Central memory CD4-positive, alpha-beta T cell (primary cell): Measurements from ENCODE around the gene L3MBTL4.

Experiments
- DNase-seq: peaks from one replicate; pipeline ENCODE4 v3.0.0; 2022

L3MBTL4 gene

GRCh38 chr18:5979971-5980457 lies 434.7 kb downstream of the L3MBTL4 start:
- no peak for DNase-seq

DNA sequence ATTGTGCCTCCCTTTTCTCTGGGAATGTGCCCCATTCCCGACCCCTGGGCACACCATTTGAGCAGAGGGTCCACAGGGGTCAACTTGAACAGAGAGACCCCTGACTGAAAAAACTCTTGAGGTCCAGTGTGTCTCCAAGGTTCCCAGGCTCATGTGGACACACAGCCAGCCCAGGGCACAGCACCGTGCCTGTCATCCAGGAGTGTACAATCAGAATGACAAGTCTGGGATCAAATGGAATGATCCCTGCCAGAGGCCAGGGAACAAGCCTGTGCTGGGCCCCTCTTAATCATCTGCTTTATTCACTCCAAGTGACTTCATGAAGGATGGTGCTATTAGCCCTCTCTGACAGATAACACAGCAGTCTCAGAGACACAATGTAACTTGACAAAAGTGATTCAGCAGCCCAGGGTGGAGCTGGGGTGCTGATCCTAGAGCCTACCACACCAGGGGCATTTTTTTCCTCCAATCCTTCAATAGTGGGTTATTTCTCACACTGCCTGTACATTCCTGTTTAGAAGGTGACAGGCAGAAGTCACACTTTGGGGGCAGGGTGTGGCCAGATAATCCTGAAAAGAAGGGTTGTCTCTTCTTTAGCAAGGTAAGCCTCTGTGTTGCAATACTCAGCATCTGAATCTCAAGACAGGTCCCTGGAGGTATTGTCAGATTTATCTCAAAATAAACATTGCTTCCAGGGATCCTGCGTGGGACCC lies 435.4 kb downstream of the L3MBTL4 start:
- DNase-seq, result no peak

DNA sequence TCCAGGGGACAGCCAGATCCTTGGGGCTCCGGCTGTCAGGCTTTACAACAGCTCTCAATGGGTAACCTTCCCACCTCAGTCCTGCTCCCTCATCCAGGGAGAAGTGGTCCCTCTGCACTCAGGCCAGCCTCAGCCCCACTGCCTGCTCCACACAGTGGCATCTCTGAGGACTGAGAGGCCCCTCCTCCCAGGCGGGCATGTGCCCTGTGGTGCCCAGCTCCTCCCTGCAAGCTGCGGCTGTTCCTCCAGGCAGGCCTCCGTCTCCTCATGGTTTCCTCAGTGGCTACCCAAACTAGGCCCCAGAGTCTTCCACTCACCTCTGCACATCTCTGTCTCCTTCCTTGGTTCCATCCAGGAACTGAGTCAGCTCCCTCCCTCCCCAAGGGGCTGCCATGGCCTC lies 437.7 kb downstream of the L3MBTL4 start:
- DNase-seq, result no peak

DNA sequence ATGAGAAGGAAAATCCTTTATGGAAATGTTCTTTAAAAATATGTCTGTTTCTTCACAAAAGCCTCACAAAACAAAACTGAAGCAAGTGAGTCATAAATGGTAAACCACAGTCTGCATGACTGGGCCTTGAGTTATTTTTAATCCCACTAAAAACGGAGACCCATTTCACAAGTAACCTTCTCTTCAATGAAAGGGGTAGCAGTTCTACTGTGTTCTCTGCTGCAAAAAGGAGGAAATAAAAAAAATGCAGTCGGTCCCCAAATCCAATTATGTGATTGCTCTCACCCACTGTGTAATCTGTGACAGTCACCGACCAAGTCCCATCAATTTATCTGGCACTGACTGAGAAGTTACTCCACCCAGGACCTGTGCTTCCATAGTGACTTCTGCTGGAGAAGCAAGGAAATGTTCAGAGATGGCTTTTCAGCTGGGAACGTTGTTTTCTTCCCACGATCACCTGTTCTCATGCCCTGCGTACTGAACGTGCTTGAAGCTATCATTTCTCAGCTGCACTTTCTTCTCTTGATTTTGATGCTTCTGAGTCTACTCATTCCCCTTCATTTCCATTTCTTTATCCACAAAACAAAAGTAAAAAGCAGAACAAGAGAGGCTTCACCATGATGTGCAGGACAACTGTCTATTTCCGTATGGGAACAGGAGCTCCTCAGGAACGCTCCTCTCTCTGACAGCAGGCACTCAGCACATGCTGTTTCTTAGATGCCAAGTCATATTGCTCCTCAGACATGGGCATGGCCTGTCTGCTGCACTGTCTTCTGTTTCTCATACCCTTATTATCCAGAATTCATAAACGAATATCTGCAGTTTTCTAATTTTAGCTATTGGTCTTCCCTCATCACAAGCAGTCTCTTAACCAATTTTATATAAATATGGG lies 439.4 kb downstream of the L3MBTL4 start:
- no peak for DNase-seq

GRCh38 chr18:5974696-5975095 lies 440.0 kb downstream of the L3MBTL4 start:
- no peak for DNase-seq

GRCh38 chr18:5973099-5973498 lies 441.6 kb downstream of the L3MBTL4 start:
- no peak for DNase-seq

GRCh38 chr18:5972298-5972697 lies 442.4 kb downstream of the L3MBTL4 start:
- no peak for DNase-seq

DNA sequence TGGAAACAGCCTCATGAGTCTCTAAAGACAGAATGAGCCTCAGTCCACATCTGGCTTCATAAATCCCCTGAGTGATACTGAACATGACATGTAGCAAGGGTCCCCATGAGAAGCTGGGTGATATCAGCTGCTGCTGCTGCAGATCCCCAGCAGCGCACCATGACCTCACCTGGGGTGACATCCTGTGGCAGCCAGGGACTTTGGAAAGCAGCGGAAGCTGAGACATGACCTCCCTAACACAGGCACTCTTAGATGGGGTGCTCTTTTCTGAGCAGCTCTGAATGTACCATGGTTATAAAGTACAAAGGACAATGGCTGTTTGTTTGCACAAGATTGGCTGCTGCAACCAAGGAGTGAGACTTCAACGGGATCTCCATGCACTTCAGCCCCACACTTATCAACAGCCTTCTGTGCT lies 444.7 kb downstream of the L3MBTL4 start:
- no peak for DNase-seq

DNA sequence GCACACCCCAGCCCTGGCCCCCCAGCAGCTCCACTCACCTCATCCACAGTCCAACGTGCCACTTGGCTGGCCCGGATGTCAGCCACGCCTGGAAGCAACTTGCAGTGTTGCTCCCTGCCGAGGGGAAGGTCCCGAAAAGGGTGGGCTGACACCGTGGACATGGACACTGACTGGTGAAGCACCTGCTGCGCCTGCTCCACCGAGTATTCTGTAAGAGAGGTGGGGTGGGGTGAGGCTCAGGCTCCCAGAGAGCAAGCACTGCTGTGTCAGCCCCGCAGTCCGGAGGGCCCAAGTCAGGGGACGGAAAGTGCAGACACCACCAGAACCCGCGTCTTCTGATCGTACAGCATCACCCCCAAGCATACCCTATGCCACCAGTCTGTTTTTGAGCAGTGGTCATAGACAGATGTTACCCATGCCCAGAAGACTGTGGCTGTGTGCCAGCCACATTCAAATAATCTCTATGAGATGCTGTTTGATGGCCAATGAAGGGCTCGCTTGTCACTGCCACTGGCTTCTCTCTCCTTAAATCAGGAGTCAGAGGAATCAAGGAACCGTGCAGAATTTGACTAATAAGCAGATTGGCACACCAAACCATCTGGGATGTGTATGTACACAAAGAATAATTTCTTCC lies 445.2 kb downstream of the L3MBTL4 start:
- DNase-seq, result no peak

- no peak for DNase-seq
Measured at GRCh38 chr18:5967666-5968065, 447.0 kb downstream of the L3MBTL4 start.

- no peak for DNase-seq
Measured at GRCh38 chr18:5967007-5967406, 447.7 kb downstream of the L3MBTL4 start.

- no peak for DNase-seq
Measured at GRCh38 chr18:5966514-5966913, 448.2 kb downstream of the L3MBTL4 start.

DNA sequence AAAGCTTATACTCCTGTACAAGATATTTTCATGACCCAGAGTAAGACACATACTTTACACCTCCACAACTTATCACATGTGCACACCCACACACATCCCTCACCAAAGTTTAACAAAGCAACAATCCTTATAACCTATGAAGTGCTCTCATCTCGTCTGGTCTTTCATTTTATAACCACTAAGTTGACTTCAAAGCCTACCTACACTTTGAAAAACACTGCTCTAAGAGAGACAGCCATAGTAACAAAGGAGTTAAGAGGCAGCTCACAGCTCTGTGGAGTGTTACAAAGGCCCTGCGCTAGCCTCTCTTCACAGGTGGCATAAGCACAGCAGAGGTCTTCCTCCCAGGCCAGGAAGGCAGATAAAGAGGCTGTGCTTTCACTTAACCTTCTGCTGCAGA lies 449.7 kb downstream of the L3MBTL4 start:
- no peak for DNase-seq

DNA sequence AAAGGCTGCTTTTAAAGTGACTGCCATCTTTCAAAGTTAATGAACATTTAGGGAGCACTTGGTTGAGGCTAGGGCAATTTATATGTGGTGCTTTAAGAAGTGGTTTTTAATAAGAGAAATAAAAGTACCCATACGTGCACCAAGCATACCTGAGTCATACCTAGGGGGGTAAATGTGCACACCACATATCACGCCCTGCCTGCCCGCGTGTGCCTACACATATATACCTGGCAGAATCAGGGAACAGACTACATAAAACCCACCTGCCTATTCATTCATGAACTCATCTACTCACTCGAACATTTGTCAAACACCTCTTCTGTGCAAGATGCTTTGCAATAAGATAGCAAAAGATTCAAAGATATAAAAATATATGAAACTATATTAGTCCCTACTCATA lies 450.1 kb downstream of the L3MBTL4 start:
- no peak for DNase-seq

- DNase-seq, result no peak
Measured at GRCh38 chr18:5964108-5964507, 450.6 kb downstream of the L3MBTL4 start.

DNA sequence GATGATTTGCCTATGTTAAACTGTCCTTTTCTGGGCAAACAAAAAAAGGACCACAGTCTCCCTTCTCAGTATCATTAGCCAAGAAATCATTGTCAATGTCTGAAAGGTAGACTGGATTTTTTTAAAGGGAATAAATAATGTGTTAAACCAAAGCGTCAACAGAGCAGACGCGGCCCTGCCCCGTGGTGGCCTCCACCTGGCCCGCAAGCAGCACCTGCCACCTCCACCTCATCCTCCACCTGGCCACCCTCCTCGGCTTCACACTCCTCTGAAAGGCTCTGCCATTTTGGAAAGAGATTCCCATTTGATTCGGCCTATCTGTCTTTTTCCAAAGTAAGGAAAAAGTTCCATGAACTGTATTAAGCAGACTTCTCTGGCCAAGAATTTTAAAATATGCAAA lies 451.4 kb downstream of the L3MBTL4 start:
- no peak for DNase-seq

- DNase-seq, result no peak
Measured at GRCh38 chr18:5962362-5962761, 452.3 kb downstream of the L3MBTL4 start.

DNA sequence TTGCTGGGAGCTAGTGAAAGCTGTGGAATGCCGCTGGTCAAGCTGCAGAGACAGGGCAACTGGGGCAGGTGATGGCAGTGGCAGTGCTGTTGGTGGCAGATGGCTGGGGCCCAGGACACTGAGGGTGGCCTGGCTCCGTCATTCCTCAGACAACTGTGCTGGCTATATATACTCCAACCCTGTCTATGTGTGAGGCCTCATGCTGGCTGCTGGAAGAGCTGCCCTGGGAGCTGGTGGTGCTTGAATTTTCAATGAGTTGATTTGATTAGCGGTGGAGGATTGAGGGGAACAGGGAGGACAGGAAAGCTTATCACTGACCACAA lies 452.9 kb downstream of the L3MBTL4 start:
- no peak for DNase-seq

GRCh38 chr18:5961097-5961827 lies 453.4 kb downstream of the L3MBTL4 start:
- no peak for DNase-seq

DNA sequence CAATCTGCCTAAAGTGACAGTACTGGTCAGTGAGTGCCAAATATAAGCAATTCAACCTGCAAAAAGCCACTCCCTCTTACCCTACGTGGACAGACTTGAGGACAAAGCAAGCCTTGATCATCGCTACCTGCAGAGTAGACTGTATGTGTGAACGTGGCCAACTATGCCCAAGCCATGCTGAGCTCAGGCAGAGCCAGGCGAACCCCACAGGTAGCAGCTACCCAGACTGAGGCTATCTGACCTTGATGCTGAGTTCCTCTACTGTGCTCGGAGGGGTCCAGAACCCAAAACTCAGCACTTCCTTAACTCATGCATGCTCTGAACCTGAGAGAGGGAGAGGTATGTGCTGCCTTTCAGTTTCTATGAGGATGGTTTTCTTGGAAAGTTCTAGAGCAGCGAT lies 455.9 kb downstream of the L3MBTL4 start:
- no peak for DNase-seq

- DNase-seq, result no peak
Measured at GRCh38 chr18:5955861-5956260, 458.9 kb downstream of the L3MBTL4 start.

- DNase-seq, result no peak
Measured at GRCh38 chr18:5951515-5952091, 463.1 kb downstream of the L3MBTL4 start.

DNA sequence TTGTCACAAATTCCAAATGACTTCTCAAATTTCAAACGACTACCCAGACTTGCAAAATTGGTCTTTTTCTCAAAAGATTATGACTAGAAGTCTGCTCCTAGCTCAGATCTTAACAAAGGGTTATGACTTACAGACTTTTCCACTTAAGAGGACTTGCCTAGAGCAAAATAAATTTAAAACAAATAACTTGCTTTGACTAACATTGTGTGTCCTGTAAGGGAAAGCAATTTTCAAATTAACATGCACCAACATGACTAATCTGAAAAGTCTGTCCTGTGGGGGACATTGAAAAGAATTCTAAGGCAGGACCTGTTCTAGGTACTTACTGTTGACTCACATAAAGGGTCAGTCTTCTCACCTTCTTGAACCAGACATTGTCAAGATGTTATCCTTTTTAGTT lies 465.9 kb downstream of the L3MBTL4 start:
- DNase-seq, result no peak
